ENCODE measurements around the gene TGIF1.

The TGIF1 gene

GRCh38 chr18:3415110-3415509 is 34.9 kb upstream of the TGIF1 start:
- ChIA-PET CTCF (no interaction called here), POLR2A (no interaction called here)
- no peak for TF ChIP-seq LEF1 (IDR thresholded peaks at IDR 0.05; ENCODE audit: borderline replicate concordance)
- TF ChIP-seq CTBP1 (IDR thresholded peaks at IDR 0.05; ENCODE audit: borderline replicate concordance): no peak
- TF ChIP-seq SP1 (IDR thresholded peaks at IDR 0.05): no peak
- TF ChIP-seq FOXK2 (IDR thresholded peaks at IDR 0.05): no peak
- no peak for TF ChIP-seq NFRKB (IDR thresholded peaks at IDR 0.05)
- TF ChIP-seq BHLHE40 (IDR thresholded peaks at IDR 0.05; ENCODE audit: borderline replicate concordance): no peak
- TF ChIP-seq FOXA1 (IDR thresholded peaks at IDR 0.05): no peak
- TF ChIP-seq SUZ12 (IDR thresholded peaks at IDR 0.05): no peak
- TF ChIP-seq L3MBTL2 (conservative IDR thresholded peaks at IDR 0.05): no peak
- no peak for TF ChIP-seq FOXM1 (IDR thresholded peaks at IDR 0.05; ENCODE audit: borderline replicate concordance)
- TF ChIP-seq TARDBP (IDR thresholded peaks at IDR 0.05): no peak
- no peak for TF ChIP-seq ZNF384 (IDR thresholded peaks at IDR 0.05)
- no peak for TF ChIP-seq PKNOX1 (IDR thresholded peaks at IDR 0.05)
- no peak for DNase-seq (ENCODE audit: extremely low spot score)

- DNase-seq (ENCODE audit: extremely low spot score): no peak
- ChIA-PET CTCF (interaction anchor here (0.5 kb wide), 1 partner anchor 42 kb away, joined by 3 read pairs; no protein-coding TSS in a partner anchor), POLR2A (no interaction called here)
- TF ChIP-seq ZNF384 (IDR thresholded peaks at IDR 0.05) (no peak), ELF4 (IDR thresholded peaks at IDR 0.05) (no peak), NFRKB (IDR thresholded peaks at IDR 0.05) (no peak), FOXA1 (IDR thresholded peaks at IDR 0.05) (no peak), LEF1 (IDR thresholded peaks at IDR 0.05; ENCODE audit: borderline replicate concordance) (no peak), SP1 (IDR thresholded peaks at IDR 0.05) (no peak), FOXK2 (IDR thresholded peaks at IDR 0.05) (no peak), HDGF (IDR thresholded peaks at IDR 0.05; ENCODE audit: borderline replicate concordance) (no peak), BHLHE40 (IDR thresholded peaks at IDR 0.05; ENCODE audit: borderline replicate concordance) (no peak), FOXM1 (IDR thresholded peaks at IDR 0.05; ENCODE audit: borderline replicate concordance) (no peak), SUZ12 (IDR thresholded peaks at IDR 0.05) (no peak)
Measured at GRCh38 chr18:3418083-3418482, 31.9 kb upstream of the TGIF1 start.

- no peak for DNase-seq (ENCODE audit: extremely low spot score)
- ChIA-PET CTCF (no interaction called here), POLR2A (no interaction called here)
- TF ChIP-seq SP1 (IDR thresholded peaks at IDR 0.05) (no peak), FOXA1 (IDR thresholded peaks at IDR 0.05) (no peak)
Measured at GRCh38 chr18:3420919-3421279, 29.1 kb upstream of the TGIF1 start.

- ChIA-PET CTCF (no interaction called here), POLR2A (no interaction called here)
- no peak for DNase-seq (ENCODE audit: extremely low spot score)
- TF ChIP-seq L3MBTL2 (conservative IDR thresholded peaks at IDR 0.05) (no peak), ARNT (IDR thresholded peaks at IDR 0.05) (no peak), FOXK2 (IDR thresholded peaks at IDR 0.05) (no peak), LEF1 (IDR thresholded peaks at IDR 0.05; ENCODE audit: borderline replicate concordance) (no peak), CTBP1 (IDR thresholded peaks at IDR 0.05; ENCODE audit: borderline replicate concordance) (no peak)
Measured at GRCh38 chr18:3422905-3423304, 27.1 kb upstream of the TGIF1 start.

- TF ChIP-seq L3MBTL2 (conservative IDR thresholded peaks at IDR 0.05) (no peak), SP1 (IDR thresholded peaks at IDR 0.05) (no peak), HDGF (IDR thresholded peaks at IDR 0.05; ENCODE audit: borderline replicate concordance) (no peak), SUZ12 (IDR thresholded peaks at IDR 0.05) (no peak), FOXK2 (IDR thresholded peaks at IDR 0.05) (no peak), BHLHE40 (IDR thresholded peaks at IDR 0.05; ENCODE audit: borderline replicate concordance) (no peak), NFRKB (IDR thresholded peaks at IDR 0.05) (no peak), TARDBP (IDR thresholded peaks at IDR 0.05) (no peak), LEF1 (IDR thresholded peaks at IDR 0.05; ENCODE audit: borderline replicate concordance) (no peak), ELF4 (IDR thresholded peaks at IDR 0.05) (no peak), PKNOX1 (IDR thresholded peaks at IDR 0.05) (no peak), FOXM1 (IDR thresholded peaks at IDR 0.05; ENCODE audit: borderline replicate concordance) (no peak), ARNT (IDR thresholded peaks at IDR 0.05) (no peak), CTBP1 (IDR thresholded peaks at IDR 0.05; ENCODE audit: borderline replicate concordance) (no peak), ZNF384 (IDR thresholded peaks at IDR 0.05) (no peak)
- no peak for DNase-seq (ENCODE audit: extremely low spot score)
- POLR2A ChIA-PET: no interaction called here
- CTCF ChIA-PET: no interaction called here
Measured at GRCh38 chr18:3424280-3424890, 25.6 kb upstream of the TGIF1 start.

- DNase-seq (ENCODE audit: extremely low spot score): no peak
- CTCF ChIA-PET: no interaction called here
- POLR2A ChIA-PET: no interaction called here
- TF ChIP-seq FOXA1 (IDR thresholded peaks at IDR 0.05): no peak
- TF ChIP-seq ELF4 (IDR thresholded peaks at IDR 0.05): no peak
- no peak for TF ChIP-seq BHLHE40 (IDR thresholded peaks at IDR 0.05; ENCODE audit: borderline replicate concordance)
- no peak for TF ChIP-seq SUZ12 (IDR thresholded peaks at IDR 0.05)
- no peak for TF ChIP-seq FOXK2 (IDR thresholded peaks at IDR 0.05)
- no peak for TF ChIP-seq L3MBTL2 (conservative IDR thresholded peaks at IDR 0.05)
- TF ChIP-seq PKNOX1 (IDR thresholded peaks at IDR 0.05): no peak
Measured at GRCh38 chr18:3425030-3425429, 24.9 kb upstream of the TGIF1 start.

GRCh38 chr18:3425446-3425845 is 24.5 kb upstream of the TGIF1 start:
- TF ChIP-seq ARNT (IDR thresholded peaks at IDR 0.05) (no peak), HDGF (IDR thresholded peaks at IDR 0.05; ENCODE audit: borderline replicate concordance) (no peak), L3MBTL2 (conservative IDR thresholded peaks at IDR 0.05) (no peak)
- CTCF ChIA-PET: no interaction called here
- no peak for DNase-seq (ENCODE audit: extremely low spot score)
- POLR2A ChIA-PET: no interaction called here

Measured in HEK293T (cell line).